Endothelial cell of umbilical vein (primary cell): ENCODE results near the gene EMC8. TPM values are rescaled to one million over a fixed set of nuclear protein-coding genes. Genes with fewer than 3 reads are reported as not detected.

Source experiments
- BruUV-seq: library from RNA; stranded (reverse); fragments of 400-500 nt; replicated peaks from 2 replicates; lab custom pipeline; 2021; lab: Mats Ljungman, UMichigan
- CTCF ChIA-PET: fragments of 300-600, 350-600 bp; sonication (Branson Sonifier 250); formaldehyde crosslinking; loops from one replicate; lab custom pipeline; 2021; ENCODE audit warnings: antibody characterized with exemption, inconsistent platforms; lab: Charles Lee
- POLR2A ChIA-PET: fragments of 300-600, 350-600 bp; sonication (Branson Sonifier 250); formaldehyde crosslinking; loops from one replicate; lab custom pipeline; 2021; ENCODE audit warnings: antibody characterized with exemption, inconsistent platforms; lab: Charles Lee
- DNase-seq: peaks from one replicate; pipeline ENCODE4 v3.0.0-alpha.2; 2011; ENCODE audit warnings: low read depth, low spot score
- FAIRE-seq: peaks from 2 replicates; lab custom pipeline; 2011; peaks lifted over from hg19 to GRCh38; lab: Jason Lieb, UNC
- H2AFZ ChIP-seq: 2 replicates; pipeline ENCODE4 v1.6.0; 2012; ENCODE audit warnings: low read depth, low read length, control low read depth, inconsistent platforms
- H3K27ac ChIP-seq: 2 replicates; pipeline ENCODE4 v1.5.1; 2011; ENCODE audit warnings: low read depth, mild to moderate bottlenecking, control low read depth, low read length, moderate library complexity; ENCODE audit not compliant: insufficient read depth
- H3K27me3 ChIP-seq, 2 experiments: 2 replicates each; pipeline versions ENCODE4 v1.6.0 to v1.6.1; 2011; ENCODE audit warnings: low read length in 2 of 2, mixed read lengths in 1 of 2; ENCODE audit not compliant: control insufficient read depth in 2 of 2, insufficient read depth in 2 of 2
- H3K36me3 ChIP-seq, 2 experiments: 2 replicates in 1 of 2; 3 replicates in 1 of 2; pipeline ENCODE4 v1.5.1; 2011; ENCODE audit warnings: low read length in 2 of 2, mild to moderate bottlenecking in 1 of 2, moderate library complexity in 1 of 2; ENCODE audit not compliant: control insufficient read depth in 2 of 2, insufficient read depth in 2 of 2; ENCODE audit errors: extremely low read depth in 1 of 2
- H3K4me1 ChIP-seq: 3 replicates; pipeline ENCODE4 v1.5.1; 2011; ENCODE audit warnings: mild to moderate bottlenecking, low read length; ENCODE audit not compliant: control insufficient read depth, insufficient read depth; ENCODE audit errors: extremely low read depth
- H3K4me2 ChIP-seq: 2 replicates; pipeline ENCODE4 v1.6.1; 2011; ENCODE audit warnings: low read length, control low read depth, mixed read lengths; ENCODE audit not compliant: insufficient read depth
- H3K4me3 ChIP-seq, 3 experiments: fragments of 200-600 bp in 1 of 3; sonication (generic), shearing (Covaris generic) in 1 of 3; replicated peaks in 1 of 3; 2 replicates each; pipeline ENCODE4 v1.5.1; 2011 to 2016; ENCODE audit warnings: control low read depth in 3 of 3, low read length in 3 of 3, mild to moderate bottlenecking in 2 of 3, inconsistent platforms in 1 of 3, low read depth in 1 of 3, moderate library complexity in 1 of 3; ENCODE audit not compliant: insufficient read depth in 1 of 3
- H3K79me2 ChIP-seq: 2 replicates; pipeline ENCODE4 v1.6.0; 2012; ENCODE audit warnings: low read length, inconsistent platforms; ENCODE audit not compliant: control insufficient read depth, insufficient read depth
- H3K9ac ChIP-seq: replicated peaks from 2 replicates; pipeline ENCODE3; 2011; ENCODE audit warnings: low read length, control low read depth; ENCODE audit not compliant: insufficient read depth; ENCODE audit errors: extremely low read depth
- H3K9me1 ChIP-seq: replicated peaks from 3 replicates; pipeline ENCODE4 v1.6.0; 2011; ENCODE audit warnings: mild to moderate bottlenecking, low read length; ENCODE audit not compliant: control insufficient read depth, insufficient read depth; ENCODE audit errors: extremely low read depth
- H3K9me3 ChIP-seq: replicated peaks from 2 replicates; pipeline ENCODE4 v1.5.1; 2012; ENCODE audit warnings: low read length, inconsistent platforms; ENCODE audit not compliant: control insufficient read depth, insufficient read depth
- H4K20me1 ChIP-seq: replicated peaks from 2 replicates; pipeline ENCODE3; 2011; ENCODE audit warnings: mild to moderate bottlenecking, low read length; ENCODE audit not compliant: control insufficient read depth, insufficient read depth; ENCODE audit errors: extremely low read depth
- CTCF ChIP-seq, 2 donors: IDR thresholded peaks; 1 replicate in 1 of 2; 2 replicates in 1 of 2; pipeline ENCODE4 v1.5.1; 2011; ENCODE audit warnings: low read length in 2 of 2, mild to moderate bottlenecking in 2 of 2, moderate library complexity in 2 of 2, control low read depth in 1 of 2, inconsistent platforms in 1 of 2, low read depth in 1 of 2; ENCODE audit not compliant: insufficient read depth in 1 of 2; ENCODE audit errors: extremely low read depth in 1 of 2
- EZH2 ChIP-seq: IDR thresholded peaks from 2 replicates; pipeline ENCODE4 v1.6.1; 2012; ENCODE audit warnings: borderline replicate concordance, low read depth, mild to moderate bottlenecking, moderate library complexity, low read length, inconsistent platforms; ENCODE audit not compliant: severe bottlenecking
- FOS ChIP-seq: IDR thresholded peaks from 2 replicates; pipeline ENCODE4 v1.6.1; 2011; ENCODE audit warnings: mild to moderate bottlenecking, low read length, moderate library complexity, borderline replicate concordance; ENCODE audit not compliant: insufficient read depth
- GATA2 ChIP-seq: IDR thresholded peaks from 2 replicates; pipeline ENCODE4 v1.7.0; 2011; ENCODE audit warnings: low read depth, mild to moderate bottlenecking, moderate library complexity, mixed read lengths, low read length; ENCODE audit not compliant: insufficient read length, insufficient read depth
- JUN ChIP-seq: IDR thresholded peaks from 2 replicates; pipeline ENCODE4 v1.6.1; 2011; ENCODE audit warnings: borderline replicate concordance, low read depth; ENCODE audit not compliant: insufficient read length, insufficient read depth
- MAX ChIP-seq: IDR thresholded peaks from 2 replicates; pipeline ENCODE4 v1.6.1; 2011; ENCODE audit not compliant: insufficient read depth, insufficient read length
- MYC ChIP-seq: IDR thresholded peaks from one replicate; pipeline ENCODE4 v1.6.1; 2011; ENCODE audit warnings: mild to moderate bottlenecking, low read depth, low read length
- POLR2A ChIP-seq: IDR thresholded peaks from 2 replicates; pipeline ENCODE4 v1.6.1; 2012; ENCODE audit warnings: low read depth, mild to moderate bottlenecking, control low read depth, low read length
- POLR2AphosphoS5 ChIP-seq: IDR thresholded peaks from 2 replicates; pipeline ENCODE4 v1.6.1; 2012; ENCODE audit warnings: low read depth, mild to moderate bottlenecking, control low read depth, low read length, moderate library complexity; ENCODE audit not compliant: insufficient read depth
- dilution Hi-C: fragments of 300-500 bp; cut with MboI; formaldehyde crosslinking; loops from one replicate; pipeline ENCODE4 v1.15.0; 2019; ENCODE audit warnings: low sequenced_read_pairs; ENCODE audit not compliant: extremely low pct_ligation_motif_present
- intact Hi-C: fragments of 100-400 bp; cut with micrococcal nuclease; formaldehyde crosslinking; loops from one replicate; pipeline ENCODE4 v1.10.0; 2022
- polyA plus RNA-seq, 4 experiments: library from polyadenylated mRNA; depleted of rRNA in 3 of 4; stranded (reverse) in 3 of 4; unstranded in 1 of 4; fragments of >200 nt; gene quantifications; 2 replicates each; pipeline versions ENCODE4 v1.2.1 to v1.2.3, GENCODE V29; 2011 to 2012; ENCODE audit warnings: missing spikeins in 1 of 4
- total RNA-seq: library from RNA; stranded (reverse); gene quantifications from 2 replicates; pipeline ENCODE4 v1.2.3, GENCODE V29; 2021

Gene EMC8
- total and polyA plus RNA-seq, 2 donors (not counting 3 experiments of a cell fraction or from before 2014, with no cell fraction given): 51.2 to 59.6 TPM

- H2AFZ ChIP-seq: no peak overlapping the region
- POLR2A ChIA-PET: no interaction called here
- H3K27me3 ChIP-seq: no peaks in the 10 kb centered on the region
- H4K20me1 ChIP-seq: no peaks in the 10 kb centered on the region
- no peaks in the 10 kb centered on the region for H3K9me1 ChIP-seq
- no peaks in the 10 kb centered on the region for H3K9me3 ChIP-seq
- dilution Hi-C loops (no loop called here), intact Hi-C loops (no loop called here)
- BruUV-seq: no TSS peak
- no peak overlapping the region for H3K4me3 ChIP-seq
- no peak for FAIRE-seq
- H3K4me1 ChIP-seq: no peaks in the 10 kb centered on the region
- no peaks in the 10 kb centered on the region for H3K36me3 ChIP-seq
- CTCF ChIA-PET: interaction anchor here (1.1 to 1.7 kb wide), 4 partner anchors 9 to 186 kb away, joined by 4 to 10 read pairs (median 6); no protein-coding TSS in a partner anchor
- no peak overlapping the region for H3K4me2 ChIP-seq
- no peaks in the 10 kb centered on the region for H3K79me2 ChIP-seq
- no peak for TF ChIP-seq GATA2
- no peak for TF ChIP-seq CTCF (IDR thresholded peaks at IDR 0.05; ENCODE audit: extremely low read depth in 1 of 2, insufficient read depth in 1 of 2, low read depth in 1 of 2, low read length in 2 of 2)
- no peak for TF ChIP-seq MYC
- TF ChIP-seq MAX: no peak
- no peak for TF ChIP-seq FOS
- TF ChIP-seq EZH2: no peak
- TF ChIP-seq POLR2A: no peak
- TF ChIP-seq JUN: no peak
- TF ChIP-seq POLR2AphosphoS5: no peak
- DNase-seq: no peak
- H3K27ac ChIP-seq: no peak overlapping the region
- no peak overlapping the region for H3K9ac ChIP-seq
Measured at GRCh38 chr16:85829751-85830445, 30.6 kb upstream of the EMC8 start.
